ENCODE data around the gene ELOVL5.

Gene ELOVL5

GRCh38 chr6:53340536-53340935 is 8.2 kb downstream of the ELOVL5 start:
- no peak for TF ChIP-seq TAF1 (IDR thresholded peaks at IDR 0.05; ENCODE audit: borderline replicate concordance, insufficient read depth, low read length)
- TF ChIP-seq FOXP2 (optimal IDR thresholded peaks at IDR 0.05; ENCODE audit: borderline replicate concordance, extremely low read depth, extremely low read length, insufficient read depth), result no peak
- no peak for TF ChIP-seq SIN3A (IDR thresholded peaks at IDR 0.05; ENCODE audit: borderline replicate concordance, insufficient read depth, low read length)
- no peak for TF ChIP-seq REST (IDR thresholded peaks at IDR 0.05; ENCODE audit: insufficient read depth in 1 of 2, low read depth in 2 of 2, low read length in 2 of 2)
- TF ChIP-seq POLR2AphosphoS5 (IDR thresholded peaks at IDR 0.05; ENCODE audit: low read depth, low read length), result no peak

DNA sequence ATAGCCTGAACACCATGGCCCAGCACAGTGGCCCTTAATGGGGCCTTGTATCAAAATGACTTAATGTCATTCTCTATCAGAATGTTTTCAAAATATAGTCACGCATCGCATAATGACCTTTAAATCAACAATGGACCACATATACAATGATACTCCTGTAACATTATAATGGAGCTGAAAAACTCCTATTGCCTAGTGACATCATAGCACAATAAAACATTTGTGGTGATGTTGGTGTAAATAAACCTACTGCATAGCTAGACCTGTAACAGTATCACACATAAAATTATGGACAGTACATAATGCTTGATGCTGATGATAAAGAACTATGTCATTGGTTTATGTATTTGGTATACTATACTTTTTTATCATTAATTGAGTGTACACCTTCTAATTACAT is 9.3 kb downstream of the ELOVL5 start:
- TF ChIP-seq SIN3A (IDR thresholded peaks at IDR 0.05; ENCODE audit: borderline replicate concordance, insufficient read depth, low read length) (no peak), POLR2AphosphoS5 (IDR thresholded peaks at IDR 0.05; ENCODE audit: low read depth, low read length) (no peak), FOXP2 (optimal IDR thresholded peaks at IDR 0.05; ENCODE audit: borderline replicate concordance, extremely low read depth, extremely low read length, insufficient read depth) (no peak), TAF1 (IDR thresholded peaks at IDR 0.05; ENCODE audit: borderline replicate concordance, insufficient read depth, low read length) (no peak), REST (IDR thresholded peaks at IDR 0.05; ENCODE audit: insufficient read depth in 1 of 2, low read depth in 2 of 2, low read length in 2 of 2) (no peak)

DNA sequence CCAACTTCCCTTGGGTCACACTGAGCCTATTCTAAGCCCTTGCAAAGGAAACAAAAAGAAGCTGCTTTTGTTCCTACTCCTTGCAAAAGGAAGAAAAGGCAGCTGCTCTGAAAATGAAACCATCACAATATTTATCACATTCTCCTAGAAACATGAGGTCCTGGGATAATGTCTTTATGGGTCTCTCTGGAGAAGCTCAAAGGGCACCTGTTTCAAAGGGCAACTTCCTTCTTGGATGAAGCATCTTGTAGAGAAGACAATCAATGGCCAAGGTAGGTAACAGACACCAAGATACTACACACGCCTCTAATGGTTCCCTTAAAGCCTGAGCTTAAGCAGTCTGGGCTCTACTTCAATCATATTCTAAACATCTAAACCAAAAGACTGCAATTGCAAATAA is 10.4 kb downstream of the ELOVL5 start:
- TF ChIP-seq TAF1 (IDR thresholded peaks at IDR 0.05; ENCODE audit: borderline replicate concordance, insufficient read depth, low read length), result no peak
- TF ChIP-seq SIN3A (IDR thresholded peaks at IDR 0.05; ENCODE audit: borderline replicate concordance, insufficient read depth, low read length), result no peak

- no peak for TF ChIP-seq SIN3A (IDR thresholded peaks at IDR 0.05; ENCODE audit: borderline replicate concordance, insufficient read depth, low read length)
- TF ChIP-seq POLR2AphosphoS5 (IDR thresholded peaks at IDR 0.05; ENCODE audit: low read depth, low read length), result no peak
- TF ChIP-seq REST (IDR thresholded peaks at IDR 0.05; ENCODE audit: insufficient read depth in 1 of 2, low read depth in 2 of 2, low read length in 2 of 2), result no peak
These were observed 12.7 kb downstream of the ELOVL5 start for GRCh38 chr6:53336070-53336469.

GRCh38 chr6:53335224-53335994 is 13.3 kb downstream of the ELOVL5 start:
- TF ChIP-seq POLR2AphosphoS5 (IDR thresholded peaks at IDR 0.05; ENCODE audit: low read depth, low read length) (no peak), SIN3A (IDR thresholded peaks at IDR 0.05; ENCODE audit: borderline replicate concordance, insufficient read depth, low read length) (no peak), REST (IDR thresholded peaks at IDR 0.05; ENCODE audit: insufficient read depth in 1 of 2, low read depth in 2 of 2, low read length in 2 of 2) (no peak), TAF1 (IDR thresholded peaks at IDR 0.05; ENCODE audit: borderline replicate concordance, insufficient read depth, low read length) (no peak), FOXP2 (optimal IDR thresholded peaks at IDR 0.05; ENCODE audit: borderline replicate concordance, extremely low read depth, extremely low read length, insufficient read depth) (no peak)
